Testis (tissue), 2 donors: ENCODE measurements around the gene MT1M.

Experiments used
- CTCF ChIP-seq, 3 experiments: fragments of 450-650 bp in 2 of 3; fragments of 200-600 bp in 1 of 3; sonication (generic) in 1 of 3; IDR thresholded peaks; one replicate each; pipeline ENCODE4 v1.5.1; 2016 to 2019; ENCODE audit warnings: antibody characterized with exemption in 3 of 3, mild to moderate bottlenecking in 2 of 3, moderate library complexity in 1 of 3
- POLR2A ChIP-seq: fragments of 450-650 bp; IDR thresholded peaks from one replicate; pipeline ENCODE4 v1.6.1; 2017; ENCODE audit warnings: antibody characterized with exemption, mild to moderate bottlenecking, moderate library complexity

DNA sequence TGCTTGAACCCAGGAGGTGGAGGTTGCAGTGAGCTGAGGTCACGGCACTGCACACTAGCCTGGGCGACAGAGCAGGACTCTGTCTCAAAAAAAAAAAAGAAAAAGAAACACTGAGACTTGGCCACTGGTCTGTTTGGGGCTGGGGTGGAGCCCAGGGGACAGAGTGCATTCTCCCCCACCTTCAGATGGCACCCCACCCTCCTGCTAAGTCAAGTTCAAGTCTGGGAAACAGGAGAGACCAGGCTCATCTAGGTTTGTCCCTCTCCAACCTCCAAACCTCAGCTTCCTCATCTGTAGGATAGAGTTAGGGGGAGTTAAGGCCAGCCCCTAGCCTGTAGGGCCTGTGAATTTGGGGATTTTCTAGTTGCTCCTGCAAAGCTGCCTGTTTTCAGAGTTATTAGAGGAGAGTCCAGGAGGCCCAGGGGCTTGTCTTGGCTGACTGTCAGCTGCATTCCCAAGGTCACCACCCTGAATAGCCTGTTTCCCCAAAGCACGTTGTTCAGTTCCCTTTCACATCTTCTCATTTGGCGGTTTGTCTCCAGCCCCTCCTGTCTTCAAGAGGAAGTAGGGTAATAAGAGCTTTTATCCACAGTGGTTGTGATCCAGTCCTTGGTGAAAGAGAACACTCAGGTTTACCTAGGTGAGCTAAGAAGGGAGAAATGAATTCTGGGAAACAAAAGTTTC is 40.9 kb upstream of the MT1M start:
- TF ChIP-seq CTCF (IDR thresholded peaks at IDR 0.05) (no peak), POLR2A (no peak)
